Activated T-helper 2 cell treated with anti-CD3 and anti-CD28 coated beads, Interferon-gamma antibody, Interleukin-2, Interleukin-4, amounts not matched to agents 10 μg/mL and 5 μg/mL and 100 μg/mL, durations not matched to agents 14 hours and 24 hours and 36 hours (primary cell): ENCODE measurements around the gene AAK1. TPM values are rescaled to one million over a fixed set of nuclear protein-coding genes. Genes with fewer than 3 reads are reported as not detected.

Experiments
- DNase-seq: peaks from one replicate; pipeline ENCODE4 v3.0.0; 2021; ENCODE audit warnings: low spot score
- H3K27ac Mint-ChIP-seq: one replicate; pipeline ENCODE4 v1.8.0; 2021; ENCODE audit warnings: mixed read lengths
- H3K27me3 Mint-ChIP-seq: one replicate; pipeline ENCODE4 v1.8.0; 2021; ENCODE audit warnings: low read depth, mixed read lengths
- H3K36me3 Mint-ChIP-seq: one replicate; pipeline ENCODE4 v1.8.0; 2021; ENCODE audit warnings: low read depth, mixed read lengths
- H3K4me1 Mint-ChIP-seq: one replicate; pipeline ENCODE4 v1.8.0; 2021; ENCODE audit warnings: low read depth, mixed read lengths
- H3K4me3 Mint-ChIP-seq: one replicate; pipeline ENCODE4 v1.8.0; 2021; ENCODE audit warnings: low read depth, mild to moderate bottlenecking, moderate library complexity, mixed read lengths
- H3K9me3 Mint-ChIP-seq: one replicate; pipeline ENCODE4 v1.8.0; 2021; ENCODE audit warnings: mixed read lengths
- intact Hi-C: fragments of 100-400 bp; cut with micrococcal nuclease; formaldehyde crosslinking; loops from one replicate; pipeline ENCODE4 v1.15.1; 2023
- total RNA-seq: library from RNA; stranded (reverse); gene quantifications from 2 replicates; pipeline ENCODE4 v1.2.3, GENCODE V29; 2022

The AAK1 gene
- total RNA-seq, 1 donor from 2014 or later: 108 TPM

DNA sequence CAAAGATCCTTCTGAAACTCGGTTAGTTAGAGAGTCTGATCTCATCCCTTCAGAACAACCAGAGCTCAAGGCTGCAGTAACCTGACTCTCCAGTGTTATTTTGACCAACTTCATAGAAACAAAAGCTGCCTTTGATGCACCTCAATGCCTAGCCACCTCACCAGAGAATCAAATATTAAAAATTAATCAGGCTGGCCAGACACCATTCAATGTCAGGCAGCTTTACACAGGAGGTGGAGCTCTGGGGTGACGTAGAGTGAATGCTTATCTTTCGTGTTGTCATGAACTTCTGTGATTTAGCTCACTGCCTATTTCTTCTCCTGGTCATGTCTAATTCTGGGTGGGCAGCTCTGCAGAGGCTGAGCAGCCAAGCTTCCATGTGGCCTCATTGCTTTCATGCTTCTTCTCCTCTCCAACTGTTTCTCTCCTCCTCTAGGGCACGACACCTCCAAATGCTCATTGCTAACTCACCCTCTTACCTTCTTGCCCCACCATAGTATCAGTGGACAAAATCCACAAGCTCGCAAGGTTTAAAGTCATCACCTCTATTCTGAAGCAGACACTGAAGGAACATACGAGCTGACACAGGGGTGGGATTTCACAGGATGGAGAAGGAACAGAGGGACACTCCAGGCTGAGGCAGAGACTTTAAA is 39.4 kb downstream of the AAK1 start:
- Mint-ChIP-seq H3K27me3 (no peaks in the 10 kb centered on the region), H3K9me3 (no peaks in the 10 kb centered on the region), H3K4me1 (peaks cover 79% of the 10 kb centered on the region), H3K27ac (no peak overlapping the region), H3K4me3 (no peak overlapping the region), H3K36me3 (peaks cover 62% of the 10 kb centered on the region)
- DNase-seq: no peak
- intact Hi-C loops: loop anchor here (5.0 kb wide), 1 partner anchor 37 kb away; no protein-coding TSS in a partner anchor

DNA sequence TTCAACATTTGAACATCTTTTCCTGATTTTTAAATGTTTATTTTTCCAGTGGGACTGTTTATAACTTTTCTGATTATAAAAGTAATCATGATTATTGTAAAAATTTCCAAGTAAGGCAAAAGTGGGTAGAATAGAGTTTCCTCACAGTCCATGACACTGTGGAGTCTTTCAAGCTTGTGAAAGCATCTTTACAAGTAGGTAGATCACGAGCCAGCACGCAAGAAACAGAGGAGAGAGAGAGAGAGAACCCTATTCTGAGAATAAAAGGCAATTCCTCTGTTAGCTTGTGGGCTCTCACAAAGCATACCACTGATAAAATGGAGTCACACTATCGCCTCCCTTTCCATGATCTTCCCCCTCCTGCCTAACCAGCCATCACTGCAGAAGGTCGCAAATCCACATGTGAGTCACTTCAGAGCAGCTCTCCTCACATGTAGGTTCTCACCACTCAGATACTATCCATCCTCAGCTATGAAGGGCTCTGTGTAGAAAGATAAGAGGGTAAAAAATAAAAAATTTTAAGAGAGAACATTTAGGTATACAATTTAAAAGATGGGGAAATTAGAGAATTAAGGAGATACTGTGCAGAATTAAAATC is 40.3 kb downstream of the AAK1 start:
- no peak for DNase-seq
- Mint-ChIP-seq H3K27ac (peak overlapping the region; percentile 34), H3K36me3 (peaks cover 55% of the 10 kb centered on the region), H3K9me3 (no peaks in the 10 kb centered on the region), H3K4me3 (no peak overlapping the region), H3K27me3 (no peaks in the 10 kb centered on the region), H3K4me1 (peaks cover 76% of the 10 kb centered on the region)
- intact Hi-C loops: loop anchor here (5.0 kb wide), 1 partner anchor 36 kb away; no protein-coding TSS in a partner anchor

DNA sequence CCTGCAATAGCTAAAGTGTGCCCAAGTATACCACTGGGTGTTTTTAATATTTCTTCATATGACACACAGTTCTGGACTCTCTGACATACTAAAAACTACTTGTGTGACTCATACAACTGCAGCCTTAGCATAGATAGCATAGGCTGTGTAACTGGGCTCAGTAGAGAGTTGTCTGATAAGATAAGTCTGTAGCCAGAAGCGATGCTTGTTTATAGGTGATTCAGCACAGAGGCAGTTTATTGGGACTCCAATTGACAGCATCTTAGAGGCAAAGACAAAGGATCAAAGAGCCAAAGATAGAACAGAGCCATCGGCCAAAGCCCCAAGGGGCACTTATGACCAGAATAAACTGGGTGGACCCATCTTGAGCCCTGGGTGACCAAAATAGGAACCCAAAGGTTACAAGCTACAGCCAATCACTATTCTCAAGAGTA is 42.3 kb downstream of the AAK1 start:
- H3K27ac Mint-ChIP-seq: peak overlapping the region; percentile 87
- H3K4me3 Mint-ChIP-seq: no peak overlapping the region
- H3K9me3 Mint-ChIP-seq: no peaks in the 10 kb centered on the region
- intact Hi-C loops: loop anchor here (1.0 to 5.0 kb wide), 5 partner anchors 15 to 174 kb away; no protein-coding TSS in a partner anchor
- no peaks in the 10 kb centered on the region for H3K27me3 Mint-ChIP-seq
- no peak for DNase-seq
- H3K36me3 Mint-ChIP-seq: peaks cover 45% of the 10 kb centered on the region
- peaks cover 74% of the 10 kb centered on the region for H3K4me1 Mint-ChIP-seq

DNA sequence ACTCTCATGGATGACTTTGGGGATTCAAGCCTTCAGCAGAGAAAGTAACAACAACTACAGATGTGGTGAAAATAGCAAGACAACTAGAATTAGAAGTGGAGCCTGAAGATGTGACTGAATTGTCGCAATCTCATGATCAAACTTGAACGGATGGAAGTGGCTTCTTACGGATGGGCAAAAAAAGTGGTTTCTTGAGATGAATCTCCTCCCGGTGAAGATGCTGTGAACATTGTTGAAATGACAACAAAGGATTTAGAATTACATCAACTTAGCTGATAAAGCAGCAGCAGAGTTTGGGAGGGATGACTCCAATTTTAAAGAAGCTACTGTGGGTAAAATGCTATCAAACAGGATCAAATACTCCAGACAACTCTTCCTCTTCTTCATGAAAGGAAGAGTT is 43.1 kb downstream of the AAK1 start:
- peak overlapping the region; percentile 87 for H3K27ac Mint-ChIP-seq
- H3K36me3 Mint-ChIP-seq: peaks cover 42% of the 10 kb centered on the region
- H3K9me3 Mint-ChIP-seq: no peaks in the 10 kb centered on the region
- intact Hi-C loops: loop anchor here (1.0 to 5.0 kb wide), 5 partner anchors 15 to 174 kb away; no protein-coding TSS in a partner anchor
- H3K27me3 Mint-ChIP-seq: no peaks in the 10 kb centered on the region
- H3K4me3 Mint-ChIP-seq: peak overlapping the region; percentile 3
- DNase-seq: peak; percentile 33
- peaks cover 68% of the 10 kb centered on the region for H3K4me1 Mint-ChIP-seq

DNA sequence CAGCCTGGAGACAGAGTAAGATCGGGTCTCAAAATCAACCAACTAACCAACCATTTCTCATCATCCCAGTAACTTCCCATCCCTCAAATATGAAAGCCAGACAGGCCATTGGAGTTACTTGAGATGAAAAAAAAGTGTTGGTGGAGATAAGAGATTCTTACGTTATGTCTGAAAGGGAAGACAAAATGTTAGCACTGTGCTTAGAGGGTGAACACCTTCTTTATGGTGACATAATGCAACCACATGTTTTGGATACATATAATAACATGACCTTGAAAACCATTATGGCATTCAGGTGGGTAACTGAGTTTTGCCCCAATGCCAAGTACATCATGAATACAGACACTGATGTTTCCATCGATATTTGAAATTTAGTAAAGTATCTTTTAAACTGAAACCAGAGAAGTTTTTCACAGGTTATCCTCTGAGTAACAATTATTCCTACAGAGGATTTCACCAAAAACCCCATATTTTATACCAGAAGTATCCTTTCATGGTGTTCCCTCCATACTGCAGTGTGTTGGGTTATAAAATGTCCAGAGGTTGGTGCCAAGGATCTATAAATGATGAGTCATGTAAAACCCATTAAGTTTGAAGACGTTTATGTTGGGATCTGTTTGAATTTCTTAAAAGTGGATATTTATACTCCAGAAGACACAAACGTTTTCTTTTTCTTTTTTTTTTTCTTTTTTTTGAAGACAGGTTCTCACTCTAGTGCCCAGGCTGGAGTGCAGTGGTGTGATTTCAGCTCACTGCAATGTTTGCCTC is 45.5 kb downstream of the AAK1 start:
- Mint-ChIP-seq H3K4me3 (no peak overlapping the region), H3K27ac (no peak overlapping the region), H3K36me3 (peaks cover 43% of the 10 kb centered on the region), H3K4me1 (peaks cover 56% of the 10 kb centered on the region), H3K27me3 (no peaks in the 10 kb centered on the region), H3K9me3 (no peaks in the 10 kb centered on the region)
- no peak for DNase-seq
- intact Hi-C loops: no loop called here

DNA sequence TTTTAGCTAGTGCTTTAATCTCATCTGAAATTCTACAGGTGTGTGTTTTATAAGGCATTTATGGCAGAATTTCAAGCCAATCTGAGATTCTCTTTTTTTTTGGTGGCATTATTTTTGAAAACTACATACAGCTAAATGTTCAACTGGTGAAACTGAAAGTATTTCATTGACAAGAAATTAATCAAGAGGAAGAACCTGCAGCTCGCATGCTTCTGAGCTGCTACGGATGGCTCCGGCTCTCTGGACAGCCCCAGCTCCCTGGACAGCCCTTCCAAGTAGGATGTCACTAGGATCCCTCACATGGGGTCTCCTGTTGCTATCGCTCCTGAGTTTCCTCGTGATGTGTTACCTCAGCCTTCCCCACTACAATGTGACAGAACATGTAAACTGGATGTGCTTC is 46.4 kb downstream of the AAK1 start:
- H3K4me1 Mint-ChIP-seq: peaks cover 58% of the 10 kb centered on the region
- H3K27ac Mint-ChIP-seq: no peak overlapping the region

DNA sequence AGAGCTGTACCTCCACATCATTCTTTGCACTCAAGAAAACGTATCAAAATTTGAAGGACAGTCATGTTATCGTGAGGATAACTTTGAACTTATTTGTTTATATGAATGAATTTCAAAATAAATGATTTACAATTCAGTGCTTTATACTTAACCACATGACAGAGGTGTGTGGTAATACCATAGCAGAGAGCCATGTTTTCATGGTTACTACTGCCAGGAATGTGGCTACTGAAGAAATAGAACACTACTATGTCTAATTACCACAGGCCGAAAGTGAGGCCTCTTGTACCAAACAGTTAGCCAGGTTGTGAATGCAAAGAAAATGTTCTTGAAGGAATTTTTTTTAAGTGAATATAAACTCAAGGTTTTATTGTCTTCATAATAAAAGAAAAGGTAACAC is 49.2 kb downstream of the AAK1 start:
- Mint-ChIP-seq H3K9me3 (no peaks in the 10 kb centered on the region), H3K27me3 (no peaks in the 10 kb centered on the region), H3K4me1 (peaks cover 55% of the 10 kb centered on the region), H3K4me3 (no peak overlapping the region), H3K36me3 (peaks cover 30% of the 10 kb centered on the region), H3K27ac (no peak overlapping the region)
- DNase-seq: no peak
- intact Hi-C loops: no loop called here

More for the DNA sequence above, 46.4 kb downstream of the AAK1 start:
- no peak for DNase-seq
- Mint-ChIP-seq H3K36me3 (peaks cover 43% of the 10 kb centered on the region), H3K27me3 (no peaks in the 10 kb centered on the region), H3K4me3 (no peak overlapping the region), H3K9me3 (no peaks in the 10 kb centered on the region)
- intact Hi-C loops: no loop called here

DNA sequence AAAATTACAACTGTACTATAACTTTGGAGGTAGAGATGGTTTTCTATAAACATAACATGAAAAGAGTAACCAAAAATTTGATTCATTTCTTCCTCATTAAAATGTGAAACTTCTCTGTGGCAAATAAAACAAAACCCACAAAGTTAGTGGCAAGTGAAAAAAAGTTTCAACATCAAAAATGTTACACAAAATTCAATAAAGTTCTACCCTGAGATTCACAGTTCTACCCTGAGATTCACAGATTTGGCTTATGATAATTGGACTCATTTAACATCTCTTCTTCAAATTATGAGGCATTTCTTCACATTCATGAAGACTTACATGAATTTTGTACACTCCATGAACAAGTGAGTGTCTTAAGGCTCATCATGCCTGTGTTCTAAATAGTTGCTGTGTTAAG is 51.0 kb downstream of the AAK1 start:
- DNase-seq: no peak
- Mint-ChIP-seq H3K4me1 (peaks cover 58% of the 10 kb centered on the region), H3K36me3 (peaks cover 34% of the 10 kb centered on the region), H3K4me3 (no peak overlapping the region), H3K27ac (no peak overlapping the region), H3K9me3 (no peaks in the 10 kb centered on the region), H3K27me3 (no peaks in the 10 kb centered on the region)
- intact Hi-C loops: no loop called here

DNA sequence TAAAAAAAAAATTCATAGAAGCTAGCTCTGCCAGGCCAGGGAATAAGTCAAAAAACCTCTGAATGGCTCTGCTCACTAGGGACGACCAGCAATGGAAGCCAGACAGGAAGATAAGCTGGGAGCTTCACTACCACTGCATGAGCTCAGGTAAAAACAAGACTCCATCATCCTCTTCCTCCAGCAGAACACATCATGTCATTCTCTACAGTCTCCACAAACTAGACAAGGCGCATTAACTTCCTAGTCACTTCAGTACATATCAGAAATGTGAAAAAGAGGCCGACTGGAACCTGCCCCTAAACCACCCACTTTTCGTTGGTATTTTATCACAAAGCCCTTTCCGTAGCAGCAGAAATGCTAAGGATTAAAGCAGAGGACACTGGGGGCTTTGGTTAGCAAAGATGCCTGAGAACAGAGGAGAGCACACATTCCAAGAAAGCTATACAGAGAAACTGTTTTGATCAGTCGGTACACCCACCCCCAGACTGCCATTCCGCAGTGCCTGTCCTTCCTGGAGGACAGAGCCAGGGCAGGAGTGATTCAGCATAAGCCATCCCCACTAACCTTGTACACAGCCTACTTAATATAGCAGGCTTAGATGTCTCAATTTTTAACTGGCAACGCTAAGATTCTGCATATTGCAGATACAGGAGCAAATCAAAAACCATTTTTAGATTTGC is 53.4 kb downstream of the AAK1 start:
- H3K4me1 Mint-ChIP-seq: peaks cover 64% of the 10 kb centered on the region
- DNase-seq: no peak
- H3K36me3 Mint-ChIP-seq: peaks cover 25% of the 10 kb centered on the region
- peak overlapping the region; percentile 24 for H3K27ac Mint-ChIP-seq
- H3K9me3 Mint-ChIP-seq: no peaks in the 10 kb centered on the region
- intact Hi-C loops: no loop called here
- no peak overlapping the region for H3K4me3 Mint-ChIP-seq
- no peaks in the 10 kb centered on the region for H3K27me3 Mint-ChIP-seq

DNA sequence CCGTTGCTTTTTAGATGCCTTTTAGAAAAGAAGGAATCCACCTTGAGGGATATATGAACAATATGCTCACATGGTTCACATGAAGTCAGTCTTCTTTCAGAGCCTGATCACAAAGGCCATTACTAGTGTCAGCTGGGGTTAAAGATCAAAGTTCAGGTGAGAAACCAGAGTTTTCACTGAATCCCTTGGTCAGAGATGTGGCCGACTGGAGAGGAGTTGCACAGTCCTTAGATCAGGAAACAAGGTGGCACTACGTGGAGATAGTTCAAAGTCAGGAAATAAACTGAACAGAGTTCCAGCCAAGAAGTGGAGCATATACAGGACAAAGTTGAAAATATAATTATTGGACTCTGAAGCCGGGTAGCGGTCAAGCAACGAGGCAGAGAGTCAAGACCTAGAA is 54.6 kb downstream of the AAK1 start:
- peaks cover 70% of the 10 kb centered on the region for H3K4me1 Mint-ChIP-seq
- H3K27ac Mint-ChIP-seq: peak overlapping the region; percentile 31
- DNase-seq: no peak
- H3K4me3 Mint-ChIP-seq: no peak overlapping the region
- H3K9me3 Mint-ChIP-seq: no peaks in the 10 kb centered on the region
- intact Hi-C loops: no loop called here
- H3K36me3 Mint-ChIP-seq: peaks cover 28% of the 10 kb centered on the region
- no peaks in the 10 kb centered on the region for H3K27me3 Mint-ChIP-seq

DNA sequence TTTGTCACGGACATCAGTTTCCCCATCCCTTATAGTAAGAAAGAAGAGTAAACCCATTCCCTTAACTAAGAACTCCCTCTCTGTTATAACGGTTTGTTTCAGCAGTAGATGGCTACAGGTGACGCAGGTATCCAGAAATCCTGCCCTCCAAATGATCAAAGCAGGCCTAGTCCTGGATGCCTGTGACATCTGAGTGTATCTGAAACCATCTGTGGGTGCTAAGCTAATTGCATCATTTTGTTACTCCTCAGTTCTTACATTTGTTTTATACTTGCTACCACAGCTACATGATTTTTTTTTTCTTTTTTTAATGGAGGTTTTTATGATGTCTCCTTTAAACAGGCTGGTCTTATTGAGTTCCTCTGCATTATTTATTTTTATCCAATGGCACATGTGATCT is 55.1 kb downstream of the AAK1 start:
- H3K9me3 Mint-ChIP-seq: no peaks in the 10 kb centered on the region
- H3K4me3 Mint-ChIP-seq: no peak overlapping the region
- peaks cover 29% of the 10 kb centered on the region for H3K36me3 Mint-ChIP-seq
- no peaks in the 10 kb centered on the region for H3K27me3 Mint-ChIP-seq
- peaks cover 71% of the 10 kb centered on the region for H3K4me1 Mint-ChIP-seq
- intact Hi-C loops: no loop called here
- no peak for DNase-seq
- H3K27ac Mint-ChIP-seq: no peak overlapping the region

DNA sequence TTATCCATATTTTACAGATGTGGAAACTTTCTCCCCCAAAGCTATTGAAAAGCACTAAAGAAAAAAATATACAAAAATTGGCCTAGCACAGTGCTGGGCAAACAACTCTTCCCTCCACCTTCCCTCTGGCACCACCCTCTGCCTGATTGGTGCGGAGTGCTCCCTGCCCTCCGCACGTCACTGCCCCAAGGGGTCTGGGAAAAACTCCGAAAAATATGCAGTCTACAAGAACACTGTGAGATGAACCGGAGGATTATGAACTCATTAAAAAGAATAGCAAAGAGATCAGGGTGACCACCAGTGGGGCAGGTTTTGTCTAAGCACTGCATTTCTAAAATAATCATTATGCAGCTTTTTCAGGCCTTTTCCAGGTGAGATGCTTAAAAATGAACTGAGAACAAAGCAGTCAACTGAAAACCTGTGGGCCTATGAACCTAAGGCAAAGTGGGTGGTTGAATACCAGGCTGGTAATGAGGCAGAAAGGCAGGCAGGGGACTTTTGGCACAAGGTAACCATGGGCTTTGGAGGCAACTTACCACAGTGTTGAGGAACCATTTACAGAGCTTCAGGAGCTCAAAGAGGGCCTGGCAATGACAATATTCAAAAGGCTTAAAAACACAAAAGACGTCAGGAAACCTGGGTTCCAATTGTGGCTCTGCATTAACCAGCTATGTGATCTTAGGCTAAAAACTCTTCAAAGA is 57.5 kb downstream of the AAK1 start:
- Mint-ChIP-seq H3K9me3 (no peaks in the 10 kb centered on the region), H3K4me3 (no peak overlapping the region), H3K4me1 (peaks cover 70% of the 10 kb centered on the region), H3K27me3 (no peaks in the 10 kb centered on the region), H3K36me3 (peaks cover 22% of the 10 kb centered on the region), H3K27ac (peak overlapping the region; percentile 51)
- intact Hi-C loops: loop anchor here (1.0 kb wide), 1 partner anchor 14 kb away; no protein-coding TSS in a partner anchor
- no peak for DNase-seq
